Amniotic epithelial cell (primary cell): ENCODE data around the gene GALNTL6.

ENCODE experiments used
- DNase-seq: peaks from one replicate; pipeline ENCODE4 v3.0.0-alpha.2; 2010; ENCODE audit warnings: low read depth

The GALNTL6 gene

GRCh38 chr4:172802032-172802431, 988.8 kb downstream of the GALNTL6 start:
- no peak for DNase-seq

- DNase-seq, result no peak
Observed at GRCh38 chr4:172806841-172807240, 993.6 kb downstream of the GALNTL6 start.

- DNase-seq, result no peak
Observed at GRCh38 chr4:172808196-172808595, 995.0 kb downstream of the GALNTL6 start.

GRCh38 chr4:172809319-172809718, 996.1 kb downstream of the GALNTL6 start:
- no peak for DNase-seq

- DNase-seq, result no peak
Observed at GRCh38 chr4:172813359-172813923, 1000.2 kb downstream of the GALNTL6 start.

GRCh38 chr4:172815499-172816164, 1002.4 kb downstream of the GALNTL6 start:
- no peak for DNase-seq

- no peak for DNase-seq
Observed at GRCh38 chr4:172818901-172819300, 1005.7 kb downstream of the GALNTL6 start.

- no peak for DNase-seq
Observed at GRCh38 chr4:172819353-172819752, 1006.1 kb downstream of the GALNTL6 start.

- no peak for DNase-seq
Observed at GRCh38 chr4:172822331-172822730, 1009.1 kb downstream of the GALNTL6 start.

GRCh38 chr4:172826346-172826745, 1013.1 kb downstream of the GALNTL6 start:
- DNase-seq, result no peak

- DNase-seq, result no peak
Observed at GRCh38 chr4:172826861-172827260, 1013.7 kb downstream of the GALNTL6 start.

- DNase-seq, result peak; percentile 5
Observed at GRCh38 chr4:172830295-172830764, 1017.1 kb downstream of the GALNTL6 start.

- no peak for DNase-seq
Observed at GRCh38 chr4:172836661-172837060, 1023.5 kb downstream of the GALNTL6 start.

GRCh38 chr4:172838111-172838510, 1024.9 kb downstream of the GALNTL6 start:
- no peak for DNase-seq

GRCh38 chr4:172838943-172839342, 1025.7 kb downstream of the GALNTL6 start:
- DNase-seq, result no peak

GRCh38 chr4:172842779-172843178, 1029.6 kb downstream of the GALNTL6 start:
- DNase-seq, result no peak

GRCh38 chr4:172843192-172843591, 1030.0 kb downstream of the GALNTL6 start:
- DNase-seq, result no peak

- DNase-seq, result no peak
Observed at GRCh38 chr4:172844556-172844955, 1031.4 kb downstream of the GALNTL6 start.

GRCh38 chr4:172845281-172845680, 1032.1 kb downstream of the GALNTL6 start:
- no peak for DNase-seq

GRCh38 chr4:172850838-172851237, 1037.6 kb downstream of the GALNTL6 start:
- peak; percentile 77 for DNase-seq

- DNase-seq, result no peak
Observed at GRCh38 chr4:172851534-172851933, 1038.3 kb downstream of the GALNTL6 start.

- no peak for DNase-seq
Observed at GRCh38 chr4:172857026-172857425, 1043.8 kb downstream of the GALNTL6 start.

- peak; percentile 9 for DNase-seq
Observed at GRCh38 chr4:172858731-172859230, 1045.6 kb downstream of the GALNTL6 start.

GRCh38 chr4:172865103-172865502, 1051.9 kb downstream of the GALNTL6 start:
- no peak for DNase-seq
